ENCODE results near the gene SASH1. TPM values are rescaled to one million over a fixed set of nuclear protein-coding genes. Genes with fewer than 3 reads are reported as not detected.

SASH1 gene
- polyA plus RNA-seq, 1 donor: 30.2 TPM

DNA sequence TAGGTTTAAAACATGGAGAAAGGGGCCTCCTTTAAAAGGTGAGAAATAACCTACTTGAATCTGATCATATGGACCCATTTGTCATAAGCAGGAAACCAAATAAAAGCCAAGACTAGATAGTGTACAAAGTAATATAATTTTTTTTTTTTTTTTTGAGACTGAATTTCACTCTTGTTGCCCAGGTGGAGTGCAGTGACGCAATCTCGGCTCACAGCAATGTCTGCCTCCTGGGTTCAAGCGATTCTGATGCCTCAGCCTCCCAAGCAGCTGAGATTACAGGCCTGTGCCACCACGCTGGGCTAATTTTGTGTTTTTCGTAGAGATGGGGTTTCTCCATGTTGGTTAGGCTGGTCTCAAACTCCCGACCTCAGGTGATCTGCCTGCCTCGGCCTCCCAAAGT is 89.2 kb downstream of the SASH1 start:
- no peak for DNase-seq

DNA sequence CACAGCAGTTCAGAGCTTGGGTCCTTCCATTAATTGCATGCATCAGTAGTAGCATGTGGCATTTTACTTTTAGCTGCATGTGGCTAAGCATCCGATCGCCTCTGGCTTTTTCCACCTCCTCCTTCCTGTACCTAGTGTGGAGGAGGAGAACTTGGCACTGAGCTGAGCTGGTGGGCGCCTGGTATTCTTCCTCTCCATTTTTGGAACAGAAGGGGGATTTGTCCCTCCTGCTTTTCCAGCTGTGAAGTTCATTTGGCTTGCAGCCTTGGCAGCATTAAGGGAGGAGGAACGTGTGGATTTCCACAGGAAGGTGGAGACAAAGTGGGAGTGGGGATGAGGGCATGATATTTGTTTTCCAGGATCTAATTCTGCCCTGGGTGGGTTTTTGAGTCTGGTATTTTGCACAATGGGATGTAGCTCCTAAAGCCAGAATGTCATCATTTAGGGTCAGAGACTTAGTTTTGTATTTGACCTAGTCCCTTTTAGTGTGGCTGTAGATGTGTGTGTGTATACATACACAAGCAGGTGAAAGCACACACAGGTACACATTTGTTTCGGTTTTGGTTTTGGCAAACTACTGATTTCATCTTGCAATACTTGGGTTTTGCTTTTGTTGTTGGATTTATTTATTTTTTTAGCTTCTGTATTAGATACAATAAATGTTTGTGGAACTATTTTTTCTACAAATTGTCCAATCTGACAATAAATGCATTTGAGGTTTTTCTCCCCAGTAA is 90.0 kb downstream of the SASH1 start:
- no peak for DNase-seq

DNA sequence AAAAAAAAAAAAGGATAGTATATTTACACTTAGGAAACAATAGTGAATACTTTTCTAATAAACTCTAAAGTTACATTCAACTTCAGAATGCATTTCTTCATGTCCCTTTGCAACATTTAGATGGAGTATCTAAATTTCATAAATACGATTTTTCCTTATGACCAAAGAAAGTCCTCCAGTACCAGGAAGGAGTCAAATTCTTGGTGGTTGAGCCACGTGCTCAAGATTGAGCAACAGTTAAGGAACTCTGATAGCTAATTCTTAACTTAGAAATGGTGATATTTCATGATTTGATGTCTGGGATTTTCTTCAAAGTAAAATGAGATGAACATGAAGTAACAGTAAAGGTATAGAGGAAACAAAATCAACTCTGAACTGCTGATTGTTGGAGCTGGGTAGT is 92.7 kb downstream of the SASH1 start:
- DNase-seq: no peak

DNA sequence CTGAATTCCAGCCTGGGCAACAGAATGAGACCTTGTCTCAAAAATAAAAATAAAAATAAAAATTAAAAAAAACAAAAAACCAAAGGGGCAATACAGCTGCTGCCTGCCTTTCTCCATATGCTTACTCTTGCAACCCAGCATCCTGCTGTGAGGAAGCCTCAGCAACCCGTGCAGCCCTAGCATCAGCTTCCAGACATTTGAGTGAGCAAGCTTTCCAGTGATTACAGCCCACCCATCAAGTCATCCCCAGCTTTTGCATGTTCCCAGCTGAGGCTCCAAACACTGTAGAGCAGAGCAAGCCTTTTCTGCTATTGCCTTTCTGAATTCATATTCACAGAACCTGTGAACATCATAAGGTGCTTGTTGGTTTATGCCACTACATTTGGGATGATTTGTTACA is 93.8 kb downstream of the SASH1 start:
- no peak for DNase-seq

DNA sequence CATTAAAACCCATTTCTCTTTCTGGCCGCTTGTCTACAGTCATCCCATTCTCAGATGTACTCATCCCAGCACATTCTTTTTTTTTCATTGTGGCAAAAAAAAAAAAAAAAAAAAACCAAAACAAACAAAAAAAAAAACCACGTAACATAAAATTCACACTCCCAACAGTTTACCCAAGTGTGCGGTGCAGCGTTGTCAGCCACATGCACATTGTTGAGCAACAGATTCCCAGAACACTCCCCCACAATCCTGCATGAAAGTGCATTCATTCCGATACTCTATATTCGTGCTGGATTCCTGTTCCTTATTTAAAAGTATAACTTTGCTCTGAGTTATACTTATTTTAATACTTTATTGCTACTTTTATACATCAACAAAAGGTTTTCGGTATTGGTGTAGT is 96.0 kb downstream of the SASH1 start:
- DNase-seq: no peak

DNA sequence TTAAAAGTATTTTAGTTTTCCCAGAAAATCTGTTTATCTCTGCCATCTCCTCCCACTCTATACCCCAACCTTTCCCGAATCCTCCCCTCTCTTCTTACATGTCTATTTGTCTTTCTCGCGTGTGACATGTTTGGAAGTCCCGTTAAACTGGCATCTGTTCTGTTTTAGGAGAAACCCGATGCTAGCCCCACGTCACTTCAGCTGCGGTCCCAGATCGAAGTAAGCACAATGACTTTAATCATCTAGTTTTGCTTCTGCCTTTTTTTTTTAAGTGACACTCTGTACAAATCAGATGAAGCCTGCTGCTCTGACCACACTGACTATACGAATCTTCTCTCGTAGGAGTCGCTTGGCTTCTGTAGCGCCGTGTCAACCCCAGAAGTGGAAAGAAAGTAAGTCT is 97.4 kb downstream of the SASH1 start:
- DNase-seq: peak; percentile 35

DNA sequence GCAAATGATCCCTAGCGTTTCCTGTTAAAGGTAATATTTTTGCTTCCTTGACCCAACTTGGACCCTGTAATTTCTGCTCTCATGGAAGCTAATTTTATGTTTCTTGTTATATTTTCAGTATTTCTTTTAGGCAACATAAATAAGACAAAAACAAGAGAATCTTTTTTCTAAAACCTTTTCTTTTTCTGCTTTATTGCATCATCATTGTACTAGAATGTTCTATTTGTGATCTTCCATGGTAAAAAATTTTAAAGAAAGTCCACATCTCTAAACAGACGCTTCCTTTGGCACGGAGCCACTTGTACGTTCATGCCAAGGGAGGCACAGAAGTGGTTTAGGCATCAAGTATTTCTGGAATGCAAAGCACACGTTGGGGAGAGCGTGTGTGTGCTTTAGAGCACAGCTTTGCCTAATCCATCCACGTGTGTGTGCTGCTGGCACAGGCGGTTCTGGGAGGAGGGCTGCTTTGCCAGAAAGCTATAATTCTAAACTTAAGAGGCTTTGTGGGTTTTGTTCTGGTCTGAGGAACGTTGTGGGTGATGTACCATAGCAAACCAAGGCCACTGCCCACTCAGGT is 98.3 kb downstream of the SASH1 start:
- DNase-seq: peak; percentile 61

DNA sequence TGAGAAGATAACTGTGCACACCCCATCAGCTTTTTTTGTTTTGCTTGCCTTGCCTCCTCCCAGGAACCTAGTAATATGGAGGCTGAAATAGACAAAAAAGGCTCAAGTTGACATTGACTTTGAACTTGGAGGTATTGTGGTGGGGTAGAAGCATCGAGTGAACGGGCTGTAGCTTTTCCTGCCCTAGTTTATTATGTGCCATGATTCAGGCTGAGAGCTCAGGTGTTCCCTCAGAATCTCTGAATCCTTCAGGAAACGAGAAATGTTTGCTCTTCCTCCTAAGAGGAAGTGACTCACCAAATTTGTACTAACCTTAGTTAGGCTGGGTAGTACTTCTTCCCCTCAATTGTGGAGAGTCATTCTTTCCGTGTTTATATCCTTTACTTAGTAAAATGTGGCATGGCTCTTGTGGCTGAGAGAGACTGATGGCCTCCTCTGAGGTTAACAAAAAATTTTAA is 98.8 kb downstream of the SASH1 start:
- no peak for DNase-seq

DNA sequence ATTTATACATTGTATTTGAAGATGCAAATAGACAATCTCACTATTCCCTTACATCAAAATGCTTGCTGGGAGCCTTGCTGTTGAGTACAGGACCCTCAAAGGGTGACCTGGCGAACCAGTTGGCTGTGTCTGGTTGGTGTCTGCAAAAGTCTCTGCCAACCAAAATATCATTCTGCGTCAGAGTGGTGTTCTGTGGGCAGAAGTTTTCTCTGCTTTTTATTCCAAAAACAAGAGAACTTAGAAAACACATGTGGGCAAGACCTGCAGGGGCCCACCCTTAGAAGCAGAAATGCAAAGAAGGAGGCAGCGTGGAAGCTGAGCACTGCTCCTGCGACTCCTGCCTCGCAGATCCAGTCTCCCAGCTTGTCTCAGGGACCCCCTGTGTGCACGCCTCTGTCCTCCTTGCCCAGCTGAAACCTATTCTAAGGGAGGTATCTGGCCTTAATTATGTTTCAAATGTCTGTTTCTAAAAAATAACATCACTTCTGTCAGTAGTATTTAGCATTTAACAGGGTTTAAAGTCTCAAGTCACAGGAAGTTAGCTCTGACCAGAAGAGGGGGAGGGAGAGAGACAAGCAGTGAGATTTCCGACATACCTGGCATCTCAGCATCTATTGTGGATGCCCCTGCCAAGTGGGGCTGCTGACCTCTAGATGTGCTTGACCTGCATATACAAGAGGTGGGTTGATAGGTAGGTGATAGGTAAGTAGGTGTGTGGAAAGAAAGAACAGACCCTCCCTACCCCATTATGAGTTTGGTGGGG is 101.3 kb downstream of the SASH1 start:
- no peak for DNase-seq

DNA sequence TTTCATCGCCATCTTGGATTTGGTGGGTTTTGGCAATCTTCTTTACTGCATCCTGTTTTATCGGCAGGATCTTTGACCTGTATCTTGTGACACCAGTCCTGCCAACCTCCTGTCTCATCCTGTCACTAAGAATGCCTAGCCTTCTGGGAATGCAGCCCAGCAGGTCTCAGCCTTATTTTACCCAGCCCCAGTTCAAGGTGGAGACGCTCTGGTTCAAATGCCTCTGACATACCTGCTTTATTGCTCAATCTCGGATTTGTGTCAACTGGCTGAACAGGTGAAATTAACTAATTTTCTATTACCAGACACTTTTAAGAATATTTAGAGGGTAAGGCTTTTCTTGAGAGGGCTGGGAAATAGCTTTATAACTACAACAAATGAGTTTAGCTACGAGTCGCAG is 102.5 kb downstream of the SASH1 start:
- no peak for DNase-seq

DNA sequence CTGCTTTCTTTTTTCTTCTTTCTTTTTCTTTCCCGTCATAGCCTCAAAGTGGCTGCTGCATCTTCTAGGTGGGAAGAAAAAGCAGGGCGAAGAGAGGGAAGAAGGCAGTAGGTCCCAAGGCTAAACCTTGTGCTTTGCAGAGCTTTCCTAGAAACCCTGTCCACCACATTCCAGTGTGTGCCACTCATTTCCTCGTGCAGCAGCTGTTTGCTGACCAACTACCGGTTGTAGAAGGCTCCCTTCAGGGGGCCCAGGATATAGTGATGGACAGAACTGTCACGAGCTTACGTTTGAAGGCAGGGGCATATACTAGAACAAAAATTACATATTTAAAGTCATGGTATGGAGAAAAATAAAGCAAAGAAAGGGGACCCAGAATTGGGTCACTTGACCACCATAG is 103.0 kb downstream of the SASH1 start:
- no peak for DNase-seq

DNA sequence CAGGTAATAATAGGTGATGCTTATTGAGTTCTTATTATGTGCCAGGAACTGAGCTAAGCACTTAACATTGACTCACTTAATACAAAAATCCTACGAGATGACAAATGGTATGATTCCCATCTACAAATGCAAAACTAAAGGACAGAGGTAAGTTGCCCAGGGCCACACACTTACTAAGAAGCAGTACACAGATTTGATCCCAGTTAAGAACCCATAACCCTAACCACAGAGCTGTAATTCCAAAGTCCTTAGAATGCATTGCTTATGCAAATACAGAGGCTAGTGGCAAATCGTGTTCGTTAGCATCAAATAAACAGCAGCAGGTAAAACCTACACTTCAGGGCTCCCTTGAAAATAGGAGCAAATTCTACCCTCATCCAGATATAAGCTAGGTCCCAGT is 104.0 kb downstream of the SASH1 start:
- no peak for DNase-seq

DNA sequence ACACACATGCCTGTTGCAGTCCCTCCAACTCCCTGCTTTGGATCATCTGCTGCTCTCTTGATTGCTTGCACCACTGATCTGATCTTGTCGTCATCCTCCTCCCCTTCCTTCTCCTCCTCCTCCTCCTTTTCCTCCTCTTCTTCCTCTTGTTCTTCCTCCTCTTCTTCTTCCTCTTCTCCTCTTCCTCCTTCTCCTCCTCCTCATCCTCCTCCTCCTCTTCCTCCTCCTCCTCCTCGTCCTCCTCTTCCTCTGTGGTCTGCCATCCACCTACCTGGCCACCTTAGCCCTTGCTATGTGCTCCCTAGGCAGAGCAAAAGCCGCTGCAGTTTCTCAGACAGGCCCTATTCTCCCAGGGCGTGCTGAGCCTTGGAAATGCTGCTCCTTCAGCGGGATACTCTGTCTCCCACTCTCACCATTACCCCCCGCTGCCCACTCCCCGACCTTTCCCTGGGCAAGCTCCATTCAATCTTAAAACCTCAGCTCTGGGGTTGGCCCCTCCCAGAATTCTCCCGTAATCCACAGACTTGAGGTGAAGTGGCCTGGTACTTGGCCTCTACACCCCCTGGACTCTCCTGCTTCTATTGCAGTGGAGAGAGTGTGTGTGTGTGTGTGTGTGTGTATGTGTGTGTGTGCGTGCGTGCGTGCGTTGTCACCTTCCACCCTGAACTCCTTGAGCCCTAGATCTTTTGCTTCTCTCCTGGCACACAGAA is 105.0 kb downstream of the SASH1 start:
- DNase-seq: no peak

DNA sequence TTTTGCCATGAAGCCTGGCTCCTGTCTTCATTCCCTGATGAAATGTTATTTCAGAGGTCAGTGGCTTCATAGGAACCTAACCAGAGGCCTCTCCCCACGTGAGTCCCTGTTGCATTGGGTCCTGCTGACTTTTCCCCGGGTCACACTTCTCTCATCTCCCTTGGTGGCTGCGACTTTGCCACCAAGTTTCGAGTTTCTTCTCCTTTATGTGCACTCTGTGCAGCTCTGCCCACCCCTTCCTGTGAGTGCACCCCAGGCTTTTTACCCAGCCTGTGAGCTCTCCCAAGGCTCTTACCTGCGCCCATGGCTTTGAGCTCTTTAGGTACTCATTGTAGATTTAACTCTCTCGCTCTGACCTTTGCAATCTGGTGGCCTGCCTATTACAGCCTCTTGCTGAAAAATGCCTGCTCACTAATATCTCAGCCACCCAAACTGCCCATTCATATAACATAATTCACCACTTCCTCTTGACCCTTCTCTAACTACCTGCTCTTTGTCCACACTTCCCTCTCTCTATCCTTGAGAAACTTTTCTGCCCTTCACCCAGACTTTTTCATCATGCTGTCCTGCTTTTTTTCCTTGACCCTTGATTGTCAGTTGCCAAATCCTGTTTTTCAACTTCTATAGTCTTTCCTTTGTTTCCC is 105.9 kb downstream of the SASH1 start:
- DNase-seq: no peak

DNA sequence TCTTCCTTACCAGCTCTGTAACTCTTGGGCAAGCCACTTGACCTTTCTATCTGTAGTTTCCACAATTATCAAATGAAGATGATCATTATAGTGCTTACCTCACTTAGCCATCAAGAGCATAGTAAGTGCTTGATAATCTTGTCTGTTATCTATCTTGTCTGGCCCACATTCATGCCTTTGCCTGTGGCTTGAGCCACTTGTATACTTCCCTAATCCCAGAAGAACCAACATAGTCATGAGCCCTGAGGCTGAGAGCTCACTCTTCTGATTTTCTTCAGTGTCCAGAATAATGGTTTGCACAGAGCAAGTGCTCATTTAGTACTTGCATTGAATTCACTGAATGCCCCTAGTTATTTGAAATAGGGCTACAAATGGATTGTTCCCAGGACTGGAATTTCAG is 108.2 kb downstream of the SASH1 start:
- DNase-seq: no peak

DNA sequence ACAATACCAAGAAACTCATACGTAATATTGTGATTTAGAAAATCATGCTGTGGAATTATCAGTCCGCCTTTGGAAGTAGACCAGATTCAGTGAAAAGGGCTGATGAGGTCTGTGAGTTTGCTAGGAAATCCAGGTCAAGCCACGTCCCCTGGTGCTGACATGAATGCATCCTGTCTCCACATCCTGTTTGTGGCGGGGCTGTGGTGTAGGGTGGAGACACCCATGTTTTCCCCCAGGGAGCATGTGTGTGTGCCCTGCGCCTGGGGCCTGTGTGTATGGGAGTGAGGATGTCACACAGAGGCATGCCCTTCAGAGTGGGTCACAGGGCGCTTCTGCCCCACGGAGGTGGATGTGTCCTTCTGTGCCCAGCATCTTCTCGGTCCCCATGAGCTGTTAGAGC is 109.1 kb downstream of the SASH1 start:
- no peak for DNase-seq

DNA sequence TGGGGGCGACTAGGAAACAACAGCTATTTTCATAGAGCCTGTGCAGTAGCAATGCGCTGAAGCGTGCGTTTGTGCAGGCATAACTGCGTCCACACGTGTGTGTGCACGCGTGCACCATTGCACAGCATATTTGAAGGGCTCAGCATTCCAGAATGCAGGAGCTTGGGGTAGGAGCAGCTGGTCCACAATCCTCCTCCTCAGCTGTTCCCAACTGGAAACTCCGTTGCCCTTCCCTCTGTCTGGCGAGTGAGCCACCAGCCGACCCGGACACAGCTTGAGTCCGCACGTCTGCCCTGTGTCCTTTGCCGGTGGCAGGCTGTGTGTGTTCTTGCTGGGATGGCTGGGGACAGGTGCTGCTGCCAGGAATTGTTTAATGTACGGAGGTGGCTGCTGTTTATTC is 110.2 kb downstream of the SASH1 start:
- DNase-seq: no peak

DNA sequence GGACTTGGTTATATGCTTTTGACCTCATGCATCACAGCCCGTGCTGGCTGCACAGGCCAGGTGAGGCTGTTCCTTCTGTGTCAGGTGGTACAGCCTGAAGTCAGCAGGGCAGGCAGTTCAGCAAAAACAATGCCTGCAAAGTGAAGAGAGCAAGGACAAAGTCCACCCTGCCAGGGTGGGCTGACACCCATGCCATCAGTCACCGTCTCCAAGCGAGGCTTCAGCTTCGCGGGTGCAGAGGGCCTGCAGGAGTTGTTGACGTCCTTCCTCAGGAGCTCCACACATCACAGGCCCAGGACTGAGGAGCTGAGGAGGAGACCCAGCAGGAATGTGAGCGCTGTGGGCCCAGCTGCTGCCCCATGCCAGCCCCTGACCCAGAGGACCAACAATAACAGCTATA is 111.3 kb downstream of the SASH1 start:
- no peak for DNase-seq

DNA sequence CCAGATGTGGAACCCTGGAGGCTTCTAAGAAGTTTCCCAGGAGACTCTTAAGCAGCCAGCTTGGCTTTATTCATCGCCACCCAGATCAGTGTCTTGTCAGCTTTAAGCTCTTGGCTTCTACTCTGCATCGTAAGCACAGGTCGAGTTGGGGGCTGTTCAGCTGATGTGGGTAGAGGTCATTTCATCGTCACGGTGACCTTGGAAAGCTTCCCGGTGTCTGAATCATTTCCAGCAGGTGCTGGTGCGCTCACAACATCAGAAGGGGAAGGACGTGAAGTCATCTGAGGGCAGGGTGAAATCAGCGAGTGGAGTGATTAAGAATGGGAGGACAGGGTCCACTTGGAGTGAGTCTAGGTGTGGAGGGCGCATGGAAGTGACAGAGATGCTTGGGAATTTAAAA is 112.6 kb downstream of the SASH1 start:
- no peak for DNase-seq

DNA sequence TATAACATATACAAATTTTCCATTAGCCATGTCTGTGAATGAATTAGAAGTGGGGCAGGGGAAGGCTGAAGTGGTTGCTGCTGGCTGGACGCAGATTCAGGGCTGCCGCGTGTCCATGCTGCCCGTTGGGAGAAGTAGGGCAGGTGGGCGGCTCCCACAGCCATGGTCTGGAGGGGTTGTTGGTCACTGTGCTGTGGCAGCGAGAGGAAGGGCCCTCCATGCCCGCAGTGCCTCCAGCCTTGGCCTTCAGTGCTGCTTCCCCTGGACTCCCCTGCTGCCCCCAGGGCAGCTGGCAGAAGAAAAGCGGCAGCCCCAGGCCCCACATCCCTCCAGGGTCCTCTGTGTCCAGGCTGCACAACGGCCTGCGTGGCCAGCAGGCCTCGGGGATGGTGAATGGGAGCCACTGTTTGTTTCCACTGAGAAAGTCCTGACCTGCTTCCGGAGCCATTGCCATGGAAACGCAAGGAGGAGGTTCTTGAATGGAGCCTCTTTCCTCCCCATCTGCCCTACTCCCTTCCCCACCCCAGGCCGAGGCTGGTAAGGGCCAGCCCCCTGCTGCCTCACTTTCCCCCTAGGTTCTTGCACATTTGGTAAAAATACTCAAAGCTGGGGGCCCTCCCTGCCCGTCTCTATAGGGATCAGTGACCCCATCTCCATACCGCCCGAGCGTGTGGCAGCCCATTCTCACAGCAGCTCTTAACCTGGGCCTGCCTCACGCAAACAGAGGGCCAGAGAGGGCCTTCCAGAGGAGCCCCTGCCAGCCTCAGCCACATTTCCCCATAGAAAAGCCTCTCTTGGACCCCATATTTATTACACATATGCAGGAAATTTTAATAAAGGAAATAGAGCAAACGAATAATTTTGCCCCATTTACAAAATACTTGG is 113.3 kb downstream of the SASH1 start:
- no peak for DNase-seq

DNA sequence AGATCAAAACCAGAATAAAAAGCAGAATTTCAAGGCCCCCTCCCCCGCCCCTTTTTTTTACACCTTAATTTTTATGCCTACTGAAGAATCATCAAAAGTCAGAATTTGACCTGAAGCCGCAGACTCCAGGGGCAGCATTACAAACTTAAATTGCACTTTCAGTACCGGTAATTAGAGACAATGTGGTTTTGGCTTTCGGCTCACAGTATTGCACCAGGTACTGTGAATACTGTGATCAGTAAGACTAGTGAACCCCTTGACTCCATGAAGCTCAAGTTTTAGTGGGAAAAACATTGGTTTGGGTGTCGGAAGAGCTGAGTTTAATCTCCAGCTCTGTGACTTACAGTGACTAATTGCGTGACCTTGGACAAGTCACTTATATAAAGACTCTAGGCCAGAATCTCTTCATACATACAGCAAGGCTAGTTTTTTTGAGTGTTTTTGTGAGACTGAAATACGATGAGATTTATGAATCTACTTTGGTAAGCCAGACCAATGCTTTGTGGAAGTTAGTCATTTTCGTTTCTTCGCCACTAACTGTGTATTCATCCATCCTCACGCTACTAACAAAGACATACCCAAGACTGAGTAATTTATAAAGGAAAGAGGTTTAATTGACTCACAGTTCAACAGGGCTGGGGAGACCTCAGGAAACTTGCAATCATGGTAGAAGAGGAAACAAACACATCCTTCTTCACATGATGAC is 114.7 kb downstream of the SASH1 start:
- DNase-seq: no peak

All from left kidney (tissue), 2 donors.